Type B pancreatic cell (in vitro differentiated cells): ENCODE measurements around the gene AQP12B. TPM values are rescaled to one million over a fixed set of nuclear protein-coding genes. Genes with fewer than 3 reads are reported as not detected.
"Not testable (repeated sequence)": the region's sequence is repeated elsewhere in the genome, so short reads cannot be mapped to it uniquely, and the experiment has no call there.

Experiments
- DNase-seq: peaks from one replicate; pipeline ENCODE4 v3.0.0; 2021; ENCODE audit warnings: mixed read lengths; ENCODE audit not compliant: unreplicated experiment; ENCODE audit errors: extremely low spot score
- H3K27ac Mint-ChIP-seq: 2 replicates; pipeline ENCODE4 v1.8.0; 2021; ENCODE audit warnings: mild to moderate bottlenecking, mixed read lengths
- H3K27me3 Mint-ChIP-seq: 2 replicates; pipeline ENCODE4 v1.8.0; 2021; ENCODE audit warnings: mixed read lengths
- H3K36me3 Mint-ChIP-seq: 2 replicates; pipeline ENCODE4 v1.8.0; 2021; ENCODE audit warnings: mixed read lengths
- H3K4me1 Mint-ChIP-seq: one replicate; pipeline ENCODE4 v1.8.0; 2021; ENCODE audit warnings: mixed read lengths; ENCODE audit not compliant: unreplicated experiment
- H3K4me3 Mint-ChIP-seq: 2 replicates; pipeline ENCODE4 v1.8.0; 2021; ENCODE audit warnings: mild to moderate bottlenecking, mixed read lengths
- H3K9me3 Mint-ChIP-seq: 2 replicates; pipeline ENCODE4 v1.8.0; 2021; ENCODE audit warnings: mixed read lengths
- CTCF ChIP-seq: fragments of 200-600 bp; sonication (generic); conservative IDR thresholded peaks from 2 replicates; pipeline ENCODE4 v1.5.0; 2021; ENCODE audit warnings: antibody characterized with exemption, mild to moderate bottlenecking
- long read RNA-seq: library from polyadenylated mRNA; unstranded; transcript quantifications from one replicate; pipeline ENCODE4 v2.0.0, GENCODE V29; 2020
- total RNA-seq: library from RNA; stranded (reverse); gene quantifications from 2 replicates; pipeline ENCODE4 v1.2.1, GENCODE V29; 2021; ENCODE audit warnings: low replicate concordance

Gene AQP12B
- total RNA-seq: 0.10 and 0.43 TPM in 2 replicates
- long read RNA-seq: 0 reads

DNA sequence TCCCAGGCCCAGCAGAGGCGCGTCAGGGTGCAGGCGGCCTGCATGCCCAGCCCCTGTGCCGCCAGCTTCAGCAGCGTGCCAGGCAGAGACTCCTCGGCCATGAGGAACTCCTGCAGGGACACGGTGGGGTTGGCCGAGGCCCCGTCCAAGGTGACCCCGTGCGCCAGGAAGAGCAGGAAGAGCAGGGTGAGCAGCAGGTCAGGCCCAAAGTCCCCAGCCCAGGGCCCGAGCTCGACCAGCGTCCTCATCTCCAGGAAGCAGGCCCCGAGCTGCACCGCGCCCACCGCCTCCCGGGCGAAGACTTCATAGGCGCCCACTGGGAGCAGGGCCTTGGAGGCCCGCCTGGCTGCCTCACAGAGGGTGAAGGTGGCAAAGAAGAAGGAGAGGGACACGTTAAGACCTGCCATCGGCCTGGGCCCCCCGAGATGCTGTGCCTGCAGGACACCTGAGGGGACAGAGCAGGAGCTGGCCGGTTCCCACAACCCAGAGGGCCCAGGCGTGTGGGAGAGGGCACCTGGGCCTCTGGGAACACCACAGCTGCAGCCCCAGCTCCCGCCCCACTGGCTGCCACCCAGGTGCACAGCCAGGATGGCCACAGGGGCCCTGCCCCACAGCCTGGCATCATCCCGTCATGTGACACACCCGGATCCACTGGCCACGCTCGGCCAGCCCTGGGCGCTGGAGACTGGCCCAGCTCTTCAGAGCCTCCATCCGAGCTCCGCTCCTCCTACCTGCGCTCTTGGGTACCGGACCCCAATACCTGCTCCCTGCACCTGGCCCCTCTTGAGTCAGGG lies at the start of gene AQP12B:
TSS of gene AQP12B (minus strand) at position 455 of the 794 bp plus-strand sequence. CDS start at position 407, 48 bp downstream.
- not testable (repeated sequence) for H3K36me3 Mint-ChIP-seq, DNase-seq, H3K27me3 Mint-ChIP-seq, H3K9me3 Mint-ChIP-seq, H3K27ac Mint-ChIP-seq, H3K4me3 Mint-ChIP-seq
- H3K4me1 Mint-ChIP-seq: peaks cover 10% of the 10 kb centered on the region

DNA sequence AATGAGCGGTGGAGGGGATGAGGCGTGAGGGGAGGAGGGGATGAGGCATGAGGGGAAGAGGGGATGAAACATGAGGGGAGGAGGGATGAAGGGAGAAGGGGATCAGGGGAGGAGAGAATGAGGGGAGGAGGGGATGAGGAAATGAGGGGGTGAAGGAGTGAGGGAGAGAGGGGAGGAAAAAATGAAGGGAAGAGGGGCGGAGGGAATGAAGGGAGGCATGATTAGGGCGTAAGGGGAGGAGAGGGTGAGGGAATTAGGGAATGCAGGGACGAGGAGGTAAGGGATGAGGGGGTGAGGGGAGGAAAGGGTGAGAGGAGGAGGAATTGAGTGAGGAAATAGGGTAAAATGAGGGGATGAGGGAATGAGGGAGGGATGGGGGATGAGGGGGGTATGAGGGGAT lies 49.5 kb upstream of the AQP12B start:
- no peak for DNase-seq
- Mint-ChIP-seq H3K27me3 (no peaks in the 10 kb centered on the region), H3K4me3 (no peak overlapping the region), H3K9me3 (no peaks in the 10 kb centered on the region), H3K27ac (no peak overlapping the region), H3K36me3 (no peaks in the 10 kb centered on the region), H3K4me1 (no peaks in the 10 kb centered on the region)
- no peak for TF ChIP-seq CTCF

DNA sequence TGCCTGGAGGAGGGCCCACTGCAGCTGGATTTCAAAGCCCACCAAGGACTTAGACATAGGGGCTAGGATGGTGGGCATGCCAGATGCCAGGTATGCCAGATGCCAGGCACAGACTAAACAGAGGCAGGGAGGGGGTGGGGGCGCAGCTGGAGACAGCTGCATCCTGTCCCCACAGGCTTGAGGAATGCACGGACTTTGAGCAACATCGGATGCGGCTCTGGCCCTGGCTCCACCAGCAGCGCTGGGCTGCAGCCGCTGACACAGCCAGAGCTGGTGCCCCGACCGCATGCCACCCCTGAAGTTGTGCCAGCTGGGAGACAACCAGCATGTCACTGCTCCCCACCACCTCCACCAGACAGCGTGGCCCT lies 48.5 kb upstream of the AQP12B start:
- DNase-seq: no peak
- Mint-ChIP-seq H3K27ac (no peak overlapping the region), H3K9me3 (no peaks in the 10 kb centered on the region), H3K4me3 (no peak overlapping the region), H3K36me3 (no peaks in the 10 kb centered on the region), H3K4me1 (no peaks in the 10 kb centered on the region), H3K27me3 (no peaks in the 10 kb centered on the region)
- TF ChIP-seq CTCF: no peak

DNA sequence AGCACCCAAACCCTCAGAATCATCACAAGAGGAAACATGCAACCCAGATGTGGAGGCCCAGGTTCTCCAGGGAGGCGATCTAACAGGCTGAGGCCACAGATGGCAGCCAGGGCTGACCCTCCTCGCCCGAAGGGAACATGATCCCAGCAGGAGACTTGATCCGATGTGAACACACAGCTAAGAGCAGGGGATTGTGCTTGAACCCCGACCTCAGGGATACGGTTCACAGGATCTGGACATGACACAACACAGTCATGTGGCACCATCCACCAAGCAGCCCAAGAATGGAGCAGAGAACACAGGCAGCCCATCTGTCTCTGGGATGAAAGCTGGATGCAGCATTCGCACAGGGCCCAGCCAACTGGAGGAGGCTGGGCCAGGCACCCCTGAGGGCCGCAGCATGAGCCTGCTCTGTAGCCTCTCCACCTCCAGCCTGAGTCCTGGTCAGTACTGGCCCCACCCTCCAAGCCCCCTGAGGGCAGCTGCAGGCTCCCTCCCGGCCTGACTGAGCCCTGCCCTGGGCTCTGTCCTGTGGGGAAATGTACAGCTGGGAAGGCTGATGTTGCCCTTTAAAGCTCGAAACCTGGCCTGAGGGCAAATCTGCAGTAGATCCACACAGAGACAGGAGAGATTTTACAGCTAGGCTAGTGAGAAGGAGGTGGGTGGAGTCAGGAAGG lies 48.0 kb upstream of the AQP12B start:
- H3K9me3 Mint-ChIP-seq: no peaks in the 10 kb centered on the region
- H3K27me3 Mint-ChIP-seq: no peaks in the 10 kb centered on the region

DNA sequence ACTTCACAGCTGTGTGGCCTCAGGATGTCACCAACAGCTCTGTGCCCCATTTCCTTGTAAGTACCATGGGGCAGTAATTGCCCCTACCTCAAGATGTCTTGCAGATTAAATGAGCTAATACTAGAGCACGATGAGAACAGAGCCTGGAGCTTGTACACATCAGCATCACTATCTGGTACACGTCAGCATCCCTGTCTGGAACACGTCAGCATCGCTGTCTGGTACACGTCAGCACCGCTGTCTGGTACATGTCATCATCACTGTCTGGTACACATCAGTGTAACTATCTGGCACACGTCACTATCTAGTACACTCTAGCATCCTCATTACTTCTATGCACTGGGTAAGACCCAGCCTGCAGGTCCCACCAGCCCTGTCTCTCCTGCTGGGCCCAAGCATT lies 46.1 kb upstream of the AQP12B start:
- H3K9me3 Mint-ChIP-seq: no peaks in the 10 kb centered on the region
- no peak for TF ChIP-seq CTCF
- H3K4me1 Mint-ChIP-seq: no peaks in the 10 kb centered on the region
- DNase-seq: no peak
- H3K27ac Mint-ChIP-seq: no peak overlapping the region
- no peaks in the 10 kb centered on the region for H3K36me3 Mint-ChIP-seq
- no peak overlapping the region for H3K4me3 Mint-ChIP-seq
- H3K27me3 Mint-ChIP-seq: no peaks in the 10 kb centered on the region

More for the DNA sequence above, 48.0 kb upstream of the AQP12B start:
- DNase-seq: no peak
- H3K36me3 Mint-ChIP-seq: no peaks in the 10 kb centered on the region
- no peak for TF ChIP-seq CTCF
- H3K4me3 Mint-ChIP-seq: no peak overlapping the region
- no peak overlapping the region for H3K27ac Mint-ChIP-seq
- H3K4me1 Mint-ChIP-seq: no peaks in the 10 kb centered on the region

DNA sequence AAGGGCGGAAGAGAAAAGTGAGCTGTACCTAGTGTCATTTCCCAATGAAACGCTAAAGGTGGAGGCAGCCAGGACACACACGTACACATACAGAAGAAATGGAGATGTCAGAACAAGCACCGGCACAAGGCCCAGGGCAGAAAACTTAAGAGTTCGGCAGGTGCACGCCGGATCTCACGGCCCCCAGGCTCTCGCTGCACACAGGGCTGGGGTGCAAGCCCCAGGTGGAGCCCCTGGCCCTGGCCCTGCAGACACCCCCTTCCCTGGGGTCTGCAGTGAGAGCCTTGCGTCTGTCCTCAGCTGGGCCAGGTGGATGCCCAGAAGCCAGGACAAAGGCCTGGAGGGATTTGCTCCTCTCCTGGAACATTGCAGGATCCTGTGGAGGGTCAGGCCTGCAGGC lies 45.7 kb upstream of the AQP12B start:
- no peak for DNase-seq
- Mint-ChIP-seq H3K4me1 (no peaks in the 10 kb centered on the region), H3K4me3 (no peak overlapping the region), H3K27ac (no peak overlapping the region), H3K36me3 (no peaks in the 10 kb centered on the region), H3K27me3 (no peaks in the 10 kb centered on the region), H3K9me3 (no peaks in the 10 kb centered on the region)
- TF ChIP-seq CTCF: no peak
